ENCODE measurements around the gene ATP2B1.
"Not testable (repeated sequence)": the region's sequence is repeated elsewhere in the genome, so short reads cannot be mapped to it uniquely, and the experiment has no call there.

ATP2B1 gene

GRCh38 chr12:89708565-89709156, at the start of gene ATP2B1:
ATP2B1 (minus strand) TSS chr12:89708838; CDS start chr12:89655886, 52,952 bp downstream.
- no peak for FAIRE-seq

- FAIRE-seq = not testable (repeated sequence)
Measured at GRCh38 chr12:89757987-89758386, 49.3 kb upstream of the ATP2B1 start.

- no peak for FAIRE-seq
Measured at GRCh38 chr12:89756585-89757398, 48.2 kb upstream of the ATP2B1 start.

GRCh38 chr12:89756194-89756584, 47.6 kb upstream of the ATP2B1 start:
- FAIRE-seq = no peak

- no peak for FAIRE-seq
Measured at GRCh38 chr12:89753997-89754396, 45.4 kb upstream of the ATP2B1 start.

- no peak for FAIRE-seq
Measured at GRCh38 chr12:89752341-89752740, 43.7 kb upstream of the ATP2B1 start.

GRCh38 chr12:89750389-89751351, 42.0 kb upstream of the ATP2B1 start:
- no peak for FAIRE-seq

- FAIRE-seq = no peak
Measured at GRCh38 chr12:89748791-89749190, 40.2 kb upstream of the ATP2B1 start.

- FAIRE-seq = no peak
Measured at GRCh38 chr12:89745286-89745685, 36.6 kb upstream of the ATP2B1 start.

GRCh38 chr12:89742337-89743022, 33.8 kb upstream of the ATP2B1 start:
- FAIRE-seq = no peak

- FAIRE-seq = no peak
Measured at GRCh38 chr12:89740943-89741342, 32.3 kb upstream of the ATP2B1 start.

- FAIRE-seq = no peak
Measured at GRCh38 chr12:89736995-89737394, 28.4 kb upstream of the ATP2B1 start.

- FAIRE-seq = no peak
Measured at GRCh38 chr12:89733579-89734201, 25.1 kb upstream of the ATP2B1 start.

GRCh38 chr12:89732522-89732921, 23.9 kb upstream of the ATP2B1 start:
- FAIRE-seq = no peak

GRCh38 chr12:89731614-89732013, 23.0 kb upstream of the ATP2B1 start:
- FAIRE-seq = no peak

GRCh38 chr12:89731089-89731488, 22.5 kb upstream of the ATP2B1 start:
- FAIRE-seq = no peak

- no peak for FAIRE-seq
Measured at GRCh38 chr12:89729946-89730459, 21.4 kb upstream of the ATP2B1 start.

- no peak for FAIRE-seq
Measured at GRCh38 chr12:89723276-89723675, 14.6 kb upstream of the ATP2B1 start.

- no peak for FAIRE-seq
Measured at GRCh38 chr12:89721291-89721987, 12.8 kb upstream of the ATP2B1 start.

GRCh38 chr12:89717759-89718523, 9.3 kb upstream of the ATP2B1 start:
- no peak for FAIRE-seq

- FAIRE-seq = no peak
Measured at GRCh38 chr12:89712706-89713105, 4.1 kb upstream of the ATP2B1 start.

Data from islet of Langerhans (tissue), 1 donor.